Gastroesophageal sphincter (tissue), 4 donors: ENCODE data around the gene TMEM240. TPM values are rescaled to one million over a fixed set of nuclear protein-coding genes. Genes with fewer than 3 reads are reported as not detected.
"Not testable (repeated sequence)": the region's sequence is repeated elsewhere in the genome, so short reads cannot be mapped to it uniquely, and the experiment has no call there.

Experiments
- ATAC-seq: fragments of 150-250 bp; one replicate; pipeline ENCODE4 v1.9.1; 2016; ENCODE audit warnings: mild to moderate bottlenecking, moderate library complexity
- H3K27ac ChIP-seq, 4 donors: fragments of 200-600 bp; sonication (generic) in 3 of 4; 1 replicate in 3 of 4; 2 replicates in 1 of 4; pipeline ENCODE4 v1.5.1; 2016 to 2019
- H3K27me3 ChIP-seq: fragments of 200-600 bp; sonication (generic); one replicate; pipeline ENCODE4 v1.5.1; 2019
- H3K36me3 ChIP-seq, 2 donors: fragments of 200-600 bp; sonication (generic); one replicate each; pipeline ENCODE4 v1.5.1; 2019; ENCODE audit warnings: control low read depth in 1 of 2
- H3K4me1 ChIP-seq, 3 donors: fragments of 200-600 bp; sonication (generic); 1 replicate in 2 of 3; 2 replicates in 1 of 3; pipeline ENCODE4 v1.5.1; 2016 to 2019; ENCODE audit warnings: control low read depth in 2 of 3
- H3K4me3 ChIP-seq, 2 donors: fragments of 200-600 bp; sonication (generic); one replicate each; pipeline ENCODE4 v1.5.1; 2019; ENCODE audit warnings: mild to moderate bottlenecking in 1 of 2, moderate library complexity in 1 of 2
- H3K9me3 ChIP-seq, 3 donors: fragments of 200-600 bp; sonication (generic); one replicate each; pipeline ENCODE4 v1.5.1; 2017 to 2019; ENCODE audit warnings: control low read depth in 2 of 3
- EP300 ChIP-seq: sonication (generic); formaldehyde crosslinking; IDR thresholded peaks from one replicate; pipeline ENCODE4 v1.6.1; 2017; ENCODE audit warnings: antibody characterized with exemption, mild to moderate bottlenecking
- POLR2A ChIP-seq, 2 donors: fragments of 450-650 bp; IDR thresholded peaks; one replicate each; pipeline ENCODE4 v1.6.1; 2017; ENCODE audit warnings: antibody characterized with exemption in 2 of 2, mild to moderate bottlenecking in 2 of 2, moderate library complexity in 1 of 2
- POLR2AphosphoS5 ChIP-seq: sonication (generic); formaldehyde crosslinking; IDR thresholded peaks from one replicate; pipeline ENCODE4 v1.6.1; 2017; ENCODE audit warnings: antibody characterized with exemption
- WGBS, 2 donors: methylation state at CpG; one replicate each; pipeline ENCODE4 v1.1.5; 2018; ENCODE audit warnings: low coverage in 1 of 2; 5-methylcytosine and 5-hydroxymethylcytosine counted together
- total RNA-seq, 4 donors: library from RNA; depleted of rRNA; stranded (reverse); fragments of >200 nt; gene quantifications; one replicate each; pipeline ENCODE4 v1.1.0, GENCODE V29; 2016
- TF ChIP-seq, protein P1 (sequence below), 4 experiments: fragments of 200-600 bp in 2 of 4; fragments of 450-650 bp in 2 of 4; sonication (generic) in 1 of 4; IDR thresholded peaks; one replicate each; pipeline ENCODE4 v1.5.1; 2017 to 2019; ENCODE audit warnings: antibody characterized with exemption in 4 of 4, mild to moderate bottlenecking in 2 of 4, moderate library complexity in 2 of 4

The TMEM240 gene
- total RNA-seq, 4 donors from 2014 or later: 12.0 to 18.1 (median 14.4) TPM

DNA sequence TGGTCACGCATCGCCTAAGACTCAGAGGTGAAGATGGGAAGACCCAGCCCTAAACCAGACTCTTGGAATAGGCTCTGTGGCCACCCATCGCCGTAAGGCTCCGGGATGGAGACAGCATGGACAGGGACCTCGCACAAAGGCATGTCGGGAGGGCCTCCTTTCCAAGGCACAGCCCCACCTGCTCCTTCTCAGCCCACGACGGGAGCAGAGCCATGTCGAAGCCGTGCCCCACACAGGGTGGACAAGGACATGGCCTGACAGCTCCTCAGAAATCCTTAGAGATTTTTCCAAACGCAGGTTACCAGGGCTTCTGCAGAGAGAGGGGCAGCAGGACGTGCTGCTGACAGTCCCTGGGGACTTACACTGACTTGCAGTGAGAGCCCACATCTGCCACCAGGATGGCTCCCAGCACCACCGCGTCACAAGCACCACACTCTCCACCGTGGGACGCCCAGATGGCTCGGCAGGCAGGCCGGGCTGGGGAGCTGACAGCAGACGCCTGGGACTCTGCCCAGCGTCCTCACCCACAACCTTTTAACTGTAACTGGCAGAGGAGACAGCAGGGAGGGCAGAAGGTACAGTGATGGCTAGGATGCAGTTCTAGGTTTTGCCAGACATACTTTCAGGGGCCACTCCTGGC is 22.3 kb upstream of the TMEM240 start:
- no peaks in the 10 kb centered on the region for H3K27me3 ChIP-seq
- H3K27ac ChIP-seq: no peak overlapping the region
- TF ChIP-seq EP300 (no peak), POLR2AphosphoS5 (no peak), POLR2A (IDR thresholded peaks at IDR 0.05) (no peak)
- TF ChIP-seq, protein P1, sequence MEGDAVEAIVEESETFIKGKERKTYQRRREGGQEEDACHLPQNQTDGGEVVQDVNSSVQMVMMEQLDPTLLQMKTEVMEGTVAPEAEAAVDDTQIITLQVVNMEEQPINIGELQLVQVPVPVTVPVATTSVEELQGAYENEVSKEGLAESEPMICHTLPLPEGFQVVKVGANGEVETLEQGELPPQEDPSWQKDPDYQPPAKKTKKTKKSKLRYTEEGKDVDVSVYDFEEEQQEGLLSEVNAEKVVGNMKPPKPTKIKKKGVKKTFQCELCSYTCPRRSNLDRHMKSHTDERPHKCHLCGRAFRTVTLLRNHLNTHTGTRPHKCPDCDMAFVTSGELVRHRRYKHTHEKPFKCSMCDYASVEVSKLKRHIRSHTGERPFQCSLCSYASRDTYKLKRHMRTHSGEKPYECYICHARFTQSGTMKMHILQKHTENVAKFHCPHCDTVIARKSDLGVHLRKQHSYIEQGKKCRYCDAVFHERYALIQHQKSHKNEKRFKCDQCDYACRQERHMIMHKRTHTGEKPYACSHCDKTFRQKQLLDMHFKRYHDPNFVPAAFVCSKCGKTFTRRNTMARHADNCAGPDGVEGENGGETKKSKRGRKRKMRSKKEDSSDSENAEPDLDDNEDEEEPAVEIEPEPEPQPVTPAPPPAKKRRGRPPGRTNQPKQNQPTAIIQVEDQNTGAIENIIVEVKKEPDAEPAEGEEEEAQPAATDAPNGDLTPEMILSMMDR (IDR thresholded peaks at IDR 0.05): no peak
- 84% methylated on average over 12 of the region's 21 CpGs; no CpG with 5 or more reads in 1 of the 2 donors for WGBS, 2 donors
- H3K4me3 ChIP-seq: no peak overlapping the region
- peaks cover 0 to 66% of the 10 kb centered on the region in 2 donors for H3K36me3 ChIP-seq
- ATAC-seq: no peak
- H3K4me1 ChIP-seq: peaks cover 0 to 15% (median 0%) of the 10 kb centered on the region in 3 donors
- H3K9me3 ChIP-seq: no peaks in the 10 kb centered on the region

DNA sequence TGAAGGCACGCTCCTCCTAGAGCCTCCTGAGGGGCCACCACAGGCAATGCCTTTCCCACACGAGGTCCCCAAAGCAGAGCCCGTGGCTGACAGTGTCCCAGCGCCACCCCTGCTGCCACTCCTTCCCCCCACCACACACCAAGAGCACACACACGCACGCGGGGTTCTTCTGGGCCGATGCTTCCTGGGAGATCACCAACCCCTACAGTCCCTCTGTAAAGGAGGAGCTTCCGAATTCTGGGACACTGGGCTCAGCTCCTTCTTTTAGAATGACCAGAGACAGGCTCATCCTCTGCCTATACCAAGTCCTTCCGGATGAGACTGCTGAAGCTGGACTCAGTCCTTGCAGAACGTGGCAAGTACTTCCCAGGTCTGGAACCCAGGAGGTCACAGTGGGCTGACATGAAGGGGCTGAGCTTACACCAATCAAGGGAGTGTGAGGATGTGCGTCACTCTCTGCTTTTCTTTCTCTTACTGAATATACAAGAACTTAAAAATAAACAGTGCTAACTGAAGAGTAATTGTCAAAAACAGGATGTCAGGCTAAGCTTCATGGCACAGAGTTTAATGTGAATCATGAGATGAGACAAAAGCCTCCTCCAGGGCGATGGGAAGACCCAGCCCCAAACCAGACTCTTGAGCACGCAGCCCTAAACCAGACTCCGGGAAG is 21.5 kb upstream of the TMEM240 start:
- peaks cover 0 to 66% of the 10 kb centered on the region in 2 donors for H3K36me3 ChIP-seq
- no peak for TF ChIP-seq EP300
- TF ChIP-seq POLR2AphosphoS5: no peak
- no peaks in the 10 kb centered on the region for H3K9me3 ChIP-seq
- WGBS, 2 donors: 85 to 90% methylated on average over 8 to 11 of the region's 15 CpGs
- no peak overlapping the region for H3K4me3 ChIP-seq
- no peaks in the 10 kb centered on the region for H3K27me3 ChIP-seq
- peaks cover 0 to 7% (median 0%) of the 10 kb centered on the region in 3 donors for H3K4me1 ChIP-seq
- H3K27ac ChIP-seq: no peak overlapping the region
- no peak for ATAC-seq

DNA sequence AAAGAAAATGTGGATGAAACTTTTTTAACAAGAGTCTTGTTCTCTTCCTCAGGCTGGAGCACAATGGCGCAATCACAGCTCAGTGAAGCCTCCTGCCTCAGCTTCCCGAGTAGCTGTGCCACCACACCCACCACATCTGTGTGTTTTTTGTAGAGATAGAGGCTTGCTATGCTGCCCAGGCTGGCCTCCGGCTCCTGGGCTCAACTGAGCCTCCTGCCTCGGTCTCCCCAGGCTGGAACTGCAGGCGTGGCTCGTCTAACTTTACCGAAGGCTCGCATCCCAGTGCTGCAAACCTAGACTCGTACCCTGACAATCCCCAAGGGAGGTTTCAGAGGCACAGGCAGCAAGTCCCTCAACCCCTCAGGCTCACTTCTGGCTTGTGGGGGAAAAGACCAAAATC is 19.8 kb upstream of the TMEM240 start:
- Histone ChIP-seq H3K4me1 (no peaks in the 10 kb centered on the region), H3K27me3 (no peaks in the 10 kb centered on the region), H3K4me3 (no peak overlapping the region), H3K36me3 (peaks cover 0 to 62% of the 10 kb centered on the region in 2 donors), H3K9me3 (no peaks in the 10 kb centered on the region), H3K27ac (no peak overlapping the region)
- WGBS, 2 donors: 100% methylated on average over 1 of the region's 9 CpGs; no CpG with 5 or more reads in 1 of the 2 donors
- ATAC-seq: no peak
- TF ChIP-seq EP300: no peak
- TF ChIP-seq, protein P1 (IDR thresholded peaks at IDR 0.05): no peak
- TF ChIP-seq POLR2A (IDR thresholded peaks at IDR 0.05): no peak

DNA sequence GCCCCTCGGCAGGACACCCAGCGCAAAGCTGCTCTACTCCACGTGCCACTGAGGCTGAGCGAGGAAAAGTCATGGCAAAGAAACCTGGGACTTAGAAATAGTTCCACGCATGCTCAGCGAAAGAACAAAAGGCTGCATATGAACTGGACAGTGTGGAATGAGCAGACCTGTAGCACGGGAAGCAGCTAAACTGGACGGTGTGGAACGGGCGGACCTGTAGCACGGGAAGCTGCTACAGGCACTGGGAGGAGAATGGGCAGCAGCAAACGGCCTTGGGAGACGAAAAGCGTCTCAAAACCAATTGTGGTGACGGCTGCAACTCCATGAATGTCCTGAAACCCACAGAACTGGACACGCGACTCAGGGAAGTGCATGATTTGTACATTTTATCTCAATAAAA is 18.6 kb upstream of the TMEM240 start:
- H3K36me3 ChIP-seq: peaks cover 0 to 54% of the 10 kb centered on the region in 2 donors
- 69 to 86% methylated on average over 7 to 14 of the region's 17 CpGs for WGBS, 2 donors
- H3K27me3 ChIP-seq: no peaks in the 10 kb centered on the region
- no peak overlapping the region for H3K4me3 ChIP-seq
- H3K27ac ChIP-seq: no peak overlapping the region
- peaks cover 0 to 10% (median 5%) of the 10 kb centered on the region in 3 donors for H3K4me1 ChIP-seq
- TF ChIP-seq EP300: no peak
- TF ChIP-seq, protein P1 (IDR thresholded peaks at IDR 0.05): no peak
- TF ChIP-seq POLR2AphosphoS5: no peak
- TF ChIP-seq POLR2A (IDR thresholded peaks at IDR 0.05): no peak
- no peaks in the 10 kb centered on the region for H3K9me3 ChIP-seq
- no peak for ATAC-seq

DNA sequence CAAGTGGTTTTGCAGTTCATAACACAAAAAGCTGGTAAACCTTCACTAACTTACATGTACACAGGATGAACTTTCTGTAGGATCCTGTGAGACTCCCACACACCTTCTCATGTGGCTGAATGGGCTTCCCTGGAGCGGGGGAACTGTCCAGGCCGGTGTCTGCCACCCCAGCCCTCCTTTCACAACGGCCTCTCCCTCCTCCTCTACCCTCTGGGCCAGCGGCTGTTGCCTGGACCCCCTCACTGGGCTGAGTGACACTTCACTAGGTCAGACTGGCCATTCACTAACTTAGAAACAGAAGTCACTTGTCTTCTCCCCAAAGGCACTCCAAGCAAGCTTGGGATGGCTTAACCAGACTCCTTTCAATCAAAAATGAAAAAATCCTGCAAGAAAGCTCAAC is 18.2 kb upstream of the TMEM240 start:
- Histone ChIP-seq H3K4me3 (no peak overlapping the region), H3K9me3 (no peaks in the 10 kb centered on the region), H3K4me1 (peaks cover 0 to 10% (median 5%) of the 10 kb centered on the region in 3 donors), H3K27me3 (no peaks in the 10 kb centered on the region), H3K27ac (no peak overlapping the region), H3K36me3 (peaks cover 0 to 49% of the 10 kb centered on the region in 2 donors)
- TF ChIP-seq, protein P1 (IDR thresholded peaks at IDR 0.05): no peak
- TF ChIP-seq EP300 (no peak), POLR2AphosphoS5 (no peak), POLR2A (IDR thresholded peaks at IDR 0.05) (no peak)
- no CpG with 5 or more reads among the region's 4 CpGs for WGBS, 2 donors
- no peak for ATAC-seq

DNA sequence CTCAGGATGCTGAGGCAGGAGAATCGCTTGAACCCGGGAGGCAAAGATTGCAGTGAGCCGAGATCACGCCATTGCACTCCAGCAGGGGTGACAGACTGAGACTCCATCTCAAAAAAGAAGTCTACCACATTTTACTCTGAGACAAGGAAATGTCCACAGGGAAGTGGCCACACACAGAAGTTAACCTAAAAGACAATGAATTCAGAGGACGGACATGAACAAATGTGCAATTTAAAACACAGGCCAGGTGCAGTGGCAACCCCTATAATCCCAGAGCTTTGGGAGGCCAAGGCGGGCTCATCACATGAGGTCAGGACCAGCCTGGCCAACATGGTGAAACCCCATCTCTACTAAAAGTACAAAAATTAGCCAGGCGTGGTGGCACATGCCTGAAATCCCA is 17.3 kb upstream of the TMEM240 start:
- not testable (repeated sequence) for H3K9me3 ChIP-seq, H3K27ac ChIP-seq, H3K4me1 ChIP-seq, H3K4me3 ChIP-seq, ATAC-seq, H3K27me3 ChIP-seq
- 80 to 93% methylated on average over 2 to 7 of the region's 7 CpGs for WGBS, 2 donors
- peaks cover 0 to 40% of the 10 kb centered on the region in 2 donors for H3K36me3 ChIP-seq

DNA sequence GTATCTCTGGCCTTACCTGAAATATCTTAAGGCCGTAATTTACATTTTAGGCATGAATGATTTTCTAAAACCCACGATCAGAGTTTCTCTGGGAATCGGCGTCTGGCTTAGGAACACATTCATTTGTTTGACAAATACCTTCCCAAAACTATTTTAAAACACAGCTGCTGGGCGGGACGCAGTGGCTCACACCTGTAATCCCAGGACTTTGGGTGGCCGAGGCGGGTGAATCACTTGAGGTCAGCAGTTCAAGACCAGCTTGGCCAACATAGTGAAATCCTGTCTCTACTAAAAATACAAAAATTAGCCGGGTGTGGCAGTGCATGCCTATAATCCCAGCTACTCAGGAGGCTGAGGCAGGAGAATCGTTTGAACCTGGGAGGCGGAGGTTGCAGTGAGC is 16.5 kb upstream of the TMEM240 start:
- not testable (repeated sequence) for H3K9me3 ChIP-seq, ATAC-seq, H3K4me1 ChIP-seq, H3K27ac ChIP-seq, H3K4me3 ChIP-seq, H3K27me3 ChIP-seq
- peaks cover 0 to 33% of the 10 kb centered on the region in 2 donors for H3K36me3 ChIP-seq
- WGBS, 2 donors: 84 to 85% methylated on average over 11 of the region's 11 CpGs
